Measurements from ENCODE around the gene NOP53. TPM values are rescaled to one million over a fixed set of nuclear protein-coding genes. Genes with fewer than 3 reads are reported as not detected.

The NOP53 gene
- total and polyA plus RNA-seq, 2 of the 13 experiments (the other 11 are each of a cell fraction or from before 2014, with no cell fraction given), result 53.9 to 141 TPM

DNA sequence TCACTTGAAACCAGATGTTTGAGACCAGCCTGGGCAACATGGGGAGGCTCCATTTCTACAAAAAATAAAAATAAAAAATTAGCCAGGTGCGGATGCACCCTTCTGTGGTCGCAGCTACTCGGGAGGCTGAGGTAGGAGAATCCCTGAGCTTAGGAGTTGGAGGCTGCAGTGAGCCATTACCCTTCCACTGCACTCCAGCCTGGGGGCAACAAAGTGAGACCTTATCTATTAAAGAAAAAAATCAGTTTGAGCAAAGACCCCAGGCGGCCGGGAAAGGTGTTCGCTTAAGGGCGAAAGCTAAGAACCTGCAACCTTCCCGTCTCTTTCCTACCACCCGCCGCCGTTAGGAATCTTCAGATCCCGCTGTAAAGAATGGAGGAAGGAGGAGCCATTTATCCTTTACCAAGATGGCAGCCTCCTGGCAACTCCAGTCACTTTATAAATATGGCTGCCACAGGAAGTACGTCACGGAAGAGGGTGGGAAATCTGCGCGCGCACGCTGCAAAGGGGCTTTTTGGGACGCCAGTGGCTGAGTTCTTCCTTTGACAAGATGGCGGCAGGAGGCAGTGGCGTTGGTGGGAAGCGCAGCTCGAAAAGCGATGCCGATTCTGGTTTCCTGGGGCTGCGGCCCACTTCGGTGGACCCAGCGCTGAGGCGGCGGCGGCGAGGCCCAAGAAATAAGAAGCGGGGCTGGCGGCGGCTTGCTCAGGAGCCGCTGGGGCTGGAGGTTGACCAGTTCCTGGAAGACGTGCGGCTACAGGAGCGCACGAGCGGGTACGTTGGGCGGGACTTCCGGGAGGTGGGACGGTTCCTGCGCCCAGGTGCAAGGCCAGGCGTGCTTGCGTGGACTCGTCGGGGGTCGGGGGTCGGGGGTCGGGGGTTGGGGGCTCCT lies at the start of gene NOP53 (continued):
- no peak for TF ChIP-seq DDIT3 (CRISPR knock-in tag; IDR thresholded peaks at IDR 0.05)
- TF ChIP-seq ZNF292 (CRISPR knock-in tag; IDR thresholded peaks at IDR 0.05; ENCODE audit: borderline replicate concordance, low read depth), result no peak
- peak; percentile 17; the same call in 1 of the 2 replicates for TF ChIP-seq FOXP4 (CRISPR knock-in tag; IDR thresholded peaks at IDR 0.05)
- no peak for TF ChIP-seq ZNF713 (CRISPR knock-in tag; IDR thresholded peaks at IDR 0.05)
- TF ChIP-seq ZNF883 (CRISPR knock-in tag; IDR thresholded peaks at IDR 0.05; ENCODE audit: not compliant biosample characterization), result peak; percentile 78
- TF ChIP-seq SMAD1 (CRISPR knock-in tag; IDR thresholded peaks at IDR 0.05; ENCODE audit: borderline replicate concordance, low read depth), result no peak
- TF ChIP-seq ZNF605 (CRISPR knock-in tag; IDR thresholded peaks at IDR 0.05), result peak; percentile 61; the same call in 1 of the 2 replicates
- no peak for TF ChIP-seq ZNF446 (CRISPR knock-in tag; IDR thresholded peaks at IDR 0.05)
- TF ChIP-seq ZSCAN5A (CRISPR knock-in tag; IDR thresholded peaks at IDR 0.05; ENCODE audit: borderline replicate concordance), result no peak
- TF ChIP-seq SSRP1 (CRISPR knock-in tag; IDR thresholded peaks at IDR 0.05), result no peak
- TF ChIP-seq ZNF205 (CRISPR knock-in tag; IDR thresholded peaks at IDR 0.05), result no peak
- TF ChIP-seq, protein P1, sequence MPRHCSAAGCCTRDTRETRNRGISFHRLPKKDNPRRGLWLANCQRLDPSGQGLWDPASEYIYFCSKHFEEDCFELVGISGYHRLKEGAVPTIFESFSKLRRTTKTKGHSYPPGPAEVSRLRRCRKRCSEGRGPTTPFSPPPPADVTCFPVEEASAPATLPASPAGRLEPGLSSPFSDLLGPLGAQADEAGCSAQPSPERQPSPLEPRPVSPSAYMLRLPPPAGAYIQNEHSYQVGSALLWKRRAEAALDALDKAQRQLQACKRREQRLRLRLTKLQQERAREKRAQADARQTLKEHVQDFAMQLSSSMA (CRISPR knock-in tag; IDR thresholded peaks at IDR 0.05), result 0 out of 2 replicates have a peak, but pooled peaks have one; percentile 61
- TF ChIP-seq SP1 (IDR thresholded peaks at IDR 0.05), result no peak
- peak; percentile 50; the same call in 1 of the 2 replicates for TF ChIP-seq SP1 (CRISPR knock-in tag; IDR thresholded peaks at IDR 0.05)
- no peak for TF ChIP-seq ZNF761 (CRISPR knock-in tag; conservative IDR thresholded peaks at IDR 0.05)
- TF ChIP-seq NCOA1 (CRISPR knock-in tag; IDR thresholded peaks at IDR 0.05), result peak; percentile 54; the same call in 1 of the 2 replicates
- peak; percentile 97 for TF ChIP-seq ATF1 (CRISPR knock-in tag; IDR thresholded peaks at IDR 0.05)
- peak; percentile 100 for TF ChIP-seq EHMT2 (IDR thresholded peaks at IDR 0.05; ENCODE audit: borderline replicate concordance, low read depth, low read length)
- TF ChIP-seq MAFF (IDR thresholded peaks at IDR 0.05; ENCODE audit: low read depth, low read length), result no peak
- TF ChIP-seq RARA (CRISPR knock-in tag; IDR thresholded peaks at IDR 0.05), result peak; percentile 21; the same call in 1 of the 2 replicates
- TF ChIP-seq HMG20B (CRISPR knock-in tag; conservative IDR thresholded peaks at IDR 0.05), result no peak
- no peak for TF ChIP-seq SMAD9 (CRISPR knock-in tag; IDR thresholded peaks at IDR 0.05)
- TF ChIP-seq NFE2L1 (CRISPR knock-in tag; IDR thresholded peaks at IDR 0.05; ENCODE audit: borderline replicate concordance), result no peak
- TF ChIP-seq TEAD3 (CRISPR knock-in tag; optimal IDR thresholded peaks at IDR 0.05; ENCODE audit: borderline replicate concordance), result no peak
- TF ChIP-seq ZNF569 (CRISPR knock-in tag; IDR thresholded peaks at IDR 0.05; ENCODE audit: borderline replicate concordance), result no peak
- 0 out of 2 replicates have a peak, but pooled peaks have one; percentile 48 for TF ChIP-seq ARNTL (CRISPR knock-in tag; IDR thresholded peaks at IDR 0.05)
